Measurements from ENCODE around the gene ABCB10. TPM values are rescaled to one million over a fixed set of nuclear protein-coding genes. Genes with fewer than 3 reads are reported as not detected.

ABCB10 gene
- total RNA-seq, 3 donors from 2014 or later = 13.8 to 18.6 (median 17.0) TPM

DNA sequence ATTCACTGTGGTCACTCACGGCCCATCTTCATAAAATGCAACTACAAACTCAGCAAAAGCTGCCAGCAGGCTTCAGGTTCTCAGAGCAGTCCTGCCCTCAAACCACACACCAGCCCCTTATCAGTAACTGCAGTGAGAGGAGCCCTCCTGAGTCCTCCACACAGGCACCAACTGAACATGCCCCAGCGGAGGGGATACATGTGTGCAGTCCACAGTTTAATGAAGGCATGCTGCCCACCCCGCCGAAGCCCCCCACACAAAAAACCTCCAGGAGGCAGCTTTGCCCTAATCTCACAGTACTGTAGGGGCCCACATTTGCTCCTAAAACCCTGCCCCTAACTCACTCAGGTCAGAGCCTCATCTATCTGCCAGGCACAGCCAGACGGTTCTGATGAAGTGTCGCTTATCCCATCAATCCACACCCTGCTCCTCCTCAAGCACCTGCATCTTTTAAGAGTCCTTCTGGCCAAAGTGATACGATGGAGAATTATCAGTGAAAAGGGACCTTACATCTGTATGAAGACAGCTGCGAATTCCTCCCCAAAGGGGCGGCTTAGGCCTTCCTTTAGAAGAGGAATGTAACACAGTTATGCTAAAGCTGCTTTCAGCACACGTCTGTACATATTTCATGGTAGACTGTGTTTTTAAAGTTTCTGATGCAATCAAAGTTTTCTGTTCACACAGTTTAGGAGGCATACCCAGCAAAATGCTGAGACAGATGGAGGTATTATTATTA lies 3.5 kb downstream of the ABCB10 start:
- no peaks in the 10 kb centered on the region for H3K9me3 ChIP-seq
- H3K4me3 ChIP-seq = no peak overlapping the region
- intact Hi-C loops (cut with DNase I; ENCODE audit: low total_unique reads) = loop anchor here (10.0 kb wide), 1 partner anchor 70 kb away; the partner anchor contains the start of genes TAF5L and URB2
- H3K4me1 ChIP-seq = peaks cover 0 to 14% of the 10 kb centered on the region in 2 donors
- no peaks in the 10 kb centered on the region for H3K27me3 ChIP-seq
- TF ChIP-seq POLR2AphosphoS5 (IDR thresholded peaks at IDR 0.05) = no peak
- TF ChIP-seq, protein P1, sequence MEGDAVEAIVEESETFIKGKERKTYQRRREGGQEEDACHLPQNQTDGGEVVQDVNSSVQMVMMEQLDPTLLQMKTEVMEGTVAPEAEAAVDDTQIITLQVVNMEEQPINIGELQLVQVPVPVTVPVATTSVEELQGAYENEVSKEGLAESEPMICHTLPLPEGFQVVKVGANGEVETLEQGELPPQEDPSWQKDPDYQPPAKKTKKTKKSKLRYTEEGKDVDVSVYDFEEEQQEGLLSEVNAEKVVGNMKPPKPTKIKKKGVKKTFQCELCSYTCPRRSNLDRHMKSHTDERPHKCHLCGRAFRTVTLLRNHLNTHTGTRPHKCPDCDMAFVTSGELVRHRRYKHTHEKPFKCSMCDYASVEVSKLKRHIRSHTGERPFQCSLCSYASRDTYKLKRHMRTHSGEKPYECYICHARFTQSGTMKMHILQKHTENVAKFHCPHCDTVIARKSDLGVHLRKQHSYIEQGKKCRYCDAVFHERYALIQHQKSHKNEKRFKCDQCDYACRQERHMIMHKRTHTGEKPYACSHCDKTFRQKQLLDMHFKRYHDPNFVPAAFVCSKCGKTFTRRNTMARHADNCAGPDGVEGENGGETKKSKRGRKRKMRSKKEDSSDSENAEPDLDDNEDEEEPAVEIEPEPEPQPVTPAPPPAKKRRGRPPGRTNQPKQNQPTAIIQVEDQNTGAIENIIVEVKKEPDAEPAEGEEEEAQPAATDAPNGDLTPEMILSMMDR (IDR thresholded peaks at IDR 0.05) = no peak
- no peak for TF ChIP-seq POLR2A (IDR thresholded peaks at IDR 0.05)
- DNase-seq (ENCODE audit: low spot score in 2 of 2) = no peak
- no peak overlapping the region for H3K27ac ChIP-seq
- no peaks in the 10 kb centered on the region for H3K36me3 ChIP-seq

DNA sequence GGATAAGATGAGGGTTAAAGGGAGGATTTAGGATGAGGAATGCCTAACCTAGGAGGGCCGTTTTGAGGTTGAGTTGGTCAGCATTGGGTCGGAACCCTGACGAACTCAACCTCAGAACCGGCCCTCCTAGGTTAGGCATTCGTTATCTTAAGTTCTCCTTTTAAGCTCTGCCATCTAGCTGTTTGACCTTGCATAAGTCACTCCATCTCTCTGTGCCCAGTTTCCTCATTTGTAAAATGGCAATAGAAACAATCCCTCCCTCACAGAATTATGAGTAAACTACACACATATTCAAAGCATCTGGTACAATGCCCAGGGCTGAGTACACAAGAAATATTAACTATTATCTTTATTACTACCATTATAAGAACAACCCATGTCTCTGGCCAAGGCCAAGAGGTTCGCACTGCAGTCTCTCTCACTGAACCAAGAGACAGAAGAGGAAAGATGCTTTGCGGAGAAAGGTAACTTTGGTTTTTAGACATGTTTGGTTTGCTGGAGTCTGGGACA lies 4.8 kb downstream of the ABCB10 start:
- no peak for DNase-seq (ENCODE audit: low spot score in 2 of 2)
- Histone ChIP-seq H3K4me3 (no peak overlapping the region), H3K27ac (no peak overlapping the region), H3K27me3 (no peaks in the 10 kb centered on the region), H3K36me3 (no peaks in the 10 kb centered on the region), H3K9me3 (no peaks in the 10 kb centered on the region), H3K4me1 (peaks cover 0 to 14% of the 10 kb centered on the region in 2 donors)
- TF ChIP-seq POLR2AphosphoS5 (IDR thresholded peaks at IDR 0.05) = no peak
- no peak for TF ChIP-seq POLR2A (IDR thresholded peaks at IDR 0.05)
- TF ChIP-seq, protein P1 (IDR thresholded peaks at IDR 0.05) = no peak
- intact Hi-C loops (cut with DNase I; ENCODE audit: low total_unique reads) = loop anchor here (10.0 kb wide), 1 partner anchor 71 kb away; the partner anchor contains the start of genes TAF5L and URB2

- Histone ChIP-seq H3K27me3 (no peaks in the 10 kb centered on the region), H3K9me3 (no peaks in the 10 kb centered on the region), H3K4me3 (no peak overlapping the region), H3K36me3 (no peaks in the 10 kb centered on the region), H3K27ac (no peak overlapping the region), H3K4me1 (peaks cover 0 to 14% of the 10 kb centered on the region in 2 donors)
- DNase-seq (ENCODE audit: low spot score in 2 of 2) = no peak
- no peak for TF ChIP-seq POLR2AphosphoS5 (IDR thresholded peaks at IDR 0.05)
- TF ChIP-seq, protein P1 (IDR thresholded peaks at IDR 0.05) = no peak
- no peak for TF ChIP-seq POLR2A (IDR thresholded peaks at IDR 0.05)
- intact Hi-C loops (cut with DNase I; ENCODE audit: low total_unique reads) = loop anchor here (10.0 kb wide), 1 partner anchor 72 kb away; the partner anchor contains the start of genes TAF5L and URB2
Observed at GRCh38 chr1:229552732-229553131, 5.8 kb downstream of the ABCB10 start.

DNA sequence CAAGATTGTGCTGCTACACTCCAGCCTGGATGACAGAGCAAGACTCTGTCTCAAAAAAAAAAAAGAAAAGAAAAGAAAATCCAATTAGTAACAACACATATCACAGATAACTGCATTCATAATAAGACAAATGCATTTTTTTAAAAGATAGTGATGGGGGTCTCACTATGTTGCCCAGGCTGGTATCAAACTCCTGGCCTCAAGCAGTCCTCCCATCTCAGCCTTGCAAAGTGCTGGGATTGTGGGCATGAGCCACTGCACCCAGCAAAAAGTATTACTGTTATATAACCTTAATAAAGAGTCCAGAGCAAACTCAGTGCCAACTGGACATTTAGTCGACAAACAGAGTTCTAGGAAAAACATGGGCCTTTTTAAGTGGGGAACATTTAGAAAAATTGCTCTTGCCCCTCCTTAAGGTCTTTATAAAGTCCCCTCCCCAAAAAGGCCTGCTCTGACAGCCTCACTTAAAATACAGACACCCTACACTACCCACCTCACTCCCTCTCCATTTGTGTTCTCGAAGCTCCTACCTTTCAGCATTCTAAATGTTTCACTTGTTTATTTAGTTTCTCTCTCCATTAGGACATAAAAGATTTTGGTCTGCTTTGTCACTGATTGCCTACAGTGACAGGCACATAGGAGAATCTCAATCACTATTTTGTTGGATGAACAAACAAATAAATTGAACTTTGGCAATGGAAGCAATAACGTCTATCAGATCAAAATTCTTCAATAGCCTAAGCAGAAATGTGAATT lies 7.5 kb downstream of the ABCB10 start:
- no peak overlapping the region for H3K4me3 ChIP-seq
- no peaks in the 10 kb centered on the region for H3K36me3 ChIP-seq
- H3K4me1 ChIP-seq = no peaks in the 10 kb centered on the region
- intact Hi-C loops (cut with DNase I; ENCODE audit: low total_unique reads) = loop anchor here (10.0 kb wide), 1 partner anchor 74 kb away; the partner anchor contains the start of genes TAF5L and URB2
- TF ChIP-seq POLR2AphosphoS5 (IDR thresholded peaks at IDR 0.05) = no peak
- TF ChIP-seq, protein P1 (IDR thresholded peaks at IDR 0.05) = no peak
- DNase-seq (ENCODE audit: low spot score in 2 of 2) = no peak
- H3K27me3 ChIP-seq = no peaks in the 10 kb centered on the region
- H3K9me3 ChIP-seq = no peaks in the 10 kb centered on the region
- no peak overlapping the region for H3K27ac ChIP-seq
